HG03039 (cell line): ENCODE results near the gene CDC20B.
"Not testable (repeated sequence)": the region's sequence is repeated elsewhere in the genome, so short reads cannot be mapped to it uniquely, and the experiment has no call there.

Experiments
- ATAC-seq: cut with Tn5 transposase; IDR thresholded peaks from one replicate; pipeline ENCODE4 v1.9.1; 2021; ENCODE audit warnings: mild to moderate bottlenecking, moderate library complexity; ENCODE audit not compliant: unreplicated experiment

The CDC20B gene

DNA sequence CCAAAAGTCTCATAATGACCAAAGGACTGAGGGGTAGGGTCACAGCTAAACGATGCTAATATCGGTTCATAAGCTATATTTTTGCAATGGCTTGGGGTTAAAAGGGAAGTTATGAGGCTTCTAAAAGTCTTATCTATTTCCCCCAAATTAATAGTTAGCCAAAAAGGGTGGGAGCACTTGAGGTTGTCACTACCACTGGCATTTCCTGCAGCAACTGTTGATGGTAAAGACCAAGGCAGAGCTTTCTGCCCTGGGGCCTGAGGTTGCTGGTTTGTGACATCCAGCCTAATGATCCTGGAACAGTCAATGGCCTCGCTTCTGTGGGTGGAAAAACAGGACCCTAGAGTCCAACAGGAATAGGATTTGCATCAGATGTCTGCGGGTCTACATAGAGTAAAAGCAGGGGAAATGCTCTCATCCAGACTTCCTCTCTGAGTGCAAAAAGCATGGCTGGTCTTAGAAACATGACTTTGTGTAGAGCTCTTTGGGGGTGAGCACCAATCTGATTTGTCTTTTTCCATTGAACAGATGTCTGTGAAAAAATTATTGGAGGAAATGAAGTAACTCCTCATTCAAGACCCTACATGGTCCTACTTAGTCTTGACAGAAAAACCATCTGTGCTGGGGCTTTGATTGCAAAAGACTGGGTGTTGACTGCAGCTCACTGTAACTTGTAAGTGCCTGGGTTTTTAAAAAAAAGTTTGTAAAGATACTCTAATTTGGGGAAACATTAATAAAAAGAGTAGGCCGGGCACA, 67.9 kb downstream of the CDC20B start:
- no peak for ATAC-seq

DNA sequence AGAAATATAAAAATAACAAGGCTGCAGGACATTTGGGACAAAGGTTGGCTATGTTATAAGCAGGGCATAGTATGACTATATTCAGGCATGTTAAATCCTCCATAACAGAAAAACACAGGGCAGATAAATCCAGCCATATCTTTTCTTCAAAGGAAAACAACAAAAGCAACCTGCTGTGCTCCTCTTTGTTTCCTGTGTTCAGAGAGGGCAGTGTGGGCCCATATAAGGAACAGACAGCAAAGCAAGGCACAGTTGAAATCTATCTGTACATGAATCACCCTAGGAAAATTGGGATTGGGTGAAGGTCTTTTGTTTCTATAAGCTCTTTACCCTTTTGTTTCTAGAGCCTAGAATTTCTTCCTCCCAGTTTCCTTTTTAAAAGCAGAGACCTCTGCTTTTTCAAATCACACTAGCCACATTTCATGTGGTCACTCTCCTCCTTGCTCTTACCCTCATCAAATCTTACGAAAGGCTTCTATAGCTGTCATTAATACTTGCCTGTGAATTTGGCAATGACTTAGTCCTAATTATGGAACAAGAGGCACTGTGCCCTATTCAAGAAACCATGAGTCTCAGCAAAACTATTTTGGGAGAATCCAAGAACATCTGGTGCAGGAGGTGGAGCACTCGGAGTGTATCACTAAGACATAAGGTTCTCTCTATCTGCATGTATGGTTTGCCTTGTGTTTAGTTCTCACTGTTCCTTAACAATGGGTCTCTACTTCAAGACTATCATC, 68.8 kb downstream of the CDC20B start:
- no peak for ATAC-seq

DNA sequence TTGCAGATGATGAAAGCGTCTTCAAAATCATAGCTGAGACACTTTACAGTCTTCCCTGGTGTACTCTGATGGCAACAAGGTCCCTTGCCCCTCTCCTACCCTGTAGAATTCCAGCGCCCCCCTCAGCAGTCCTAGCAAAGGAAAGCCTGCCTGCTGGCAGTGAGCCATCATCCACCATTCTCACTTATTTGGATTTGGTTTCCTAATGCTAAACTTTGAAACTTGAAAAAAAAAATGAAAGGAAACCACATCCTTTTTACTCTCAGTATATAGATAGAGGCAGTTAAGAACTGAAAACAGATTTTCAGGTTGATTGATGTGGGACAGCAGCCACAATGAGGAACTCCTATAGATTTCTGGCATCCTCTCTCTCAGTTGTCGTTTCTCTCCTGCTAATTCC, 70.6 kb downstream of the CDC20B start, which contains the start of gene GZMA:
Gene GZMA (plus strand): TSS at position 299 of the 400 bp plus-strand sequence. CDS start 37 bp downstream, at position 336.
- no peak for ATAC-seq

DNA sequence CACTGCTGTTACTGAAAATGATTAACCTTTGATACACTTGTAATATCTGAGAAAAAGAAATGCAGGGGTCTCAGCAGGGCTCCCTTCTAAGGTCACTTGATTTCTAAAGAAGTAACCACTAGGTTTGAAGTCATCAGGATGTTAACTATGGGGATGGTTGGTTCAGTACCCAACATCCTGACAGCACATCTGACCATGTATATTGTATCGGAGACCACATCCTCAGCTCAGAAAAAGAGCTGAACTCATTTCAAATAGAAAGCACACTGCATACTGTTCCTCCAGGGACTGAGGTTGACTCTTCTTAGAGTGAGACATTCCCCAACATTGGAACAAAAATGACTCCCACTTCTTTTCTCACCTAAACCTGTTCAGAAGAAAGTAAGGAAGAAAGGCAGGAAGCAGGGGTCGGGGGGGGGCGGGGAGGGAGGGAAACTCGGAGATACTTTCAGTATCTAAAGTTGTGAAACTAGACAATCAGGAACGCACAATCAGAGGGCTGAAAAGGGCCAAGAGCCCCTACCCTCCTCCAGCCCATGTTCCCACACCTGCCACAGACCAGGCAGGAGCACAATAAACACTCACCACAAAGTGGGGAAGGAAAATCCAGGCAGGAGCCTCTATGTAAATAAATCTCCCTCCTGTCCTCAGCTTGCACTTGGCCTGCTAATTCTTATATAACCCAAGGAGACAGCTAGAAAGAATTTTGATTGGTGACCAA, 71.3 kb downstream of the CDC20B start:
- no peak for ATAC-seq

DNA sequence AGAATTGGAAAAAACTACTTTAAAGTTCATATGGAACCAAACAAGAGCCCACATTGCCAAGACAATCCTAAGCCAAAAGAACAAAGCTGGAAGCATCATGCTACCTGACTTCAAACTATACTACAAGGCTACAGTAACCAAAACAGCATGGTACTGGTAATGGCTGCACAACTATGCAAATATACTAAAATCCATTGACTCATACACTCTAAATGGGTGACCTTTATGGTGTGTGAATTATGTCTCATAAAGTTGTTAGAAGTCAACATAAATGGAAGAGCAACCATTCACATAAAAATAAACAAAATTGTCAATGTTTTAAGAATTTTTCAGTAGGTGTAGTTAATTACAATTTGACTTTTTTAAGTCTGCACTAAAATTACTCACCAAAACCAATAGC, 71.8 kb downstream of the CDC20B start:
- ATAC-seq, result not testable (repeated sequence)

DNA sequence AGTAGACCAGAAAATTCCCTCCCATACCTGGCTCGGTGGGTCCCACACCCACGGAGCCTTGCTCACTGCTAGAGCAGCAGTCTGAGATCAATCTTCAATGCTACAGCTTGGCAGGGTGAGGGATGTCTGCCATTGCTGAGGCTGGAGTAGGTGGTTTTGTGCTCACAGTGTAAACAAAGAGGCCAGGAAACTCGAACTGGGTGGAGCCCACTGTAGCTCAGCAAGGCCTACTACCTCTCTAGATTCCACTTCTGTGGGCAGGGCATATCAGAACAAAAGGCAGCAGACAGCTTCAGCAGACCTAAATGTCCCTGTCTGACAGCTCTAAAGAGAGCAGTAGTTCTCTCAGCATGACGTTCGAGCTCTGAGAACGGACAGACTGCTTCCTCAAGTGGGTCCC, 76.1 kb downstream of the CDC20B start:
- no peak for ATAC-seq

DNA sequence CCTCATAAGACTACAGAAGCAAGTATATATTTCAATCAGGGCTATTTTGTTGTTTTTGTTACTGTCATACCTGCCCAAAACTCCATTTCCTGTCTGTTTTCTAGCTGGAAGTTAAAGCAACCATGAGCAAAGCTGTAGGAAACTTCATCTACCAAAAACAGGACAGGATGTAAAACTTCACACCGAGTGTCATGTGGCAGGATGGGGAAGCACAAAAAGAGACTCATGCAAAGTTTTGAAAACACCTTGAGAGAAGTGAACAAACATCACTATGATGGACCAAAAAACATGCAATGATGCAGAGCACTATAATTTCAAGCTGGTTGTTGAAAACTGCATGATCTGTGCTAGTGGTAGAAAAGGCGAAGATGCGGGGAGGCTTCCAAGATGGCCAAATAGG, 76.8 kb downstream of the CDC20B start:
- ATAC-seq, result no peak

DNA sequence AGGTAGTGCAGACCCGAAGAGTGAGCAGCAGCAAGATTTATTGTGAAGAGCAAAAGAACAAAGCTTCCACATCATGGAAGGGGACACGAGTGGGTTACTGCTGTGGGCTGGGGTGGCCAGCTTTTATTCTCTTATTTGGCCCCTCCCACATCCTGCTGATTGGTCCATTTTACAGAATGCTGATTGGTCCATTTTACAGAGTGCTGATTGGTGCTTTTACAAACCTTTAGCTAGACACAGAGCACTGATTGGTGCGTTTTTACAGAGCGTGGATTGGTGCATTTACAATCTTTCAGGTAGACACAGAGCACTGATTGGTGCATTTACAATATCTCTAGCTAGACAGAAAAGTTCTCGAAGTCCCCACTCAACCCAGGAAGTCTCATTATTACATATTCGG, 82.0 kb downstream of the CDC20B start:
- ATAC-seq, result not testable (repeated sequence)

DNA sequence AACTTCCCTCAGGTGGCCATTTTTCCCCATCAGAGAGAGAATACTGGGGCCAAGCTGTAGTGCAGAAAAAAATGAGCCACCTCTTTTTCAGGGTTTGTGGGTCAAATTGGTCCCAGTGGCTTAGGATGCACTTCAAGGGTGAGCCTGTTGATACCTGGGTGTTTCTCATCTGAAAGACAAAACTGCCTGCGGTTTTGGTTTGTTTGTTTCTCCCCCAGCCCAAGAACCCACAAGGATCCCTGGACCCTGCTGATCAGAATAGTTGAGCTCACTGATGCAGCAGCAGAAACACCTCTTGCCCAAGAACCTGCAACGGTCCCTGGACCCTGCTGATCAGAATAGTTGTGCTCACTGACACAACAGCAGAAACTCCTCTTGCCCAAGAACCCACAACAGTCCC, 83.7 kb downstream of the CDC20B start:
- ATAC-seq, result not testable (repeated sequence)

DNA sequence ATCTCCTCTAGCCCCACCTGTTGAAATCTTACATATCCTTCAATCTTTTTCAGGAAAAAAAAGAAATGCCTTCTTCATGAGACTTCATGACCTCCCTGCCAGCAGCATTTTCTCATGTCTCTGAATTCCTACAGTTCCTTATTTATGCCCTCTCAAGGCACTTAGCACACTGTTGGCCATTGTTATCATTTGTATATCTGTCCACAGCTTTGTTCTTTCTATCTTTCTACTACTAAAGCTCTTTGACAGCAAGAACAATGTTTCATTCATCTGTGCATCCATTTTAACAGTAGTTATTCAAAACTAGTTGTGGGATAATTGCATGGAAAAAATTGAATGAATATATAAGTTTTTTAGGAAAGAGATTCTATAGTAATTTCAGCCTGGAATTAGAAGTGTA, 91.4 kb downstream of the CDC20B start:
- ATAC-seq, result no peak

DNA sequence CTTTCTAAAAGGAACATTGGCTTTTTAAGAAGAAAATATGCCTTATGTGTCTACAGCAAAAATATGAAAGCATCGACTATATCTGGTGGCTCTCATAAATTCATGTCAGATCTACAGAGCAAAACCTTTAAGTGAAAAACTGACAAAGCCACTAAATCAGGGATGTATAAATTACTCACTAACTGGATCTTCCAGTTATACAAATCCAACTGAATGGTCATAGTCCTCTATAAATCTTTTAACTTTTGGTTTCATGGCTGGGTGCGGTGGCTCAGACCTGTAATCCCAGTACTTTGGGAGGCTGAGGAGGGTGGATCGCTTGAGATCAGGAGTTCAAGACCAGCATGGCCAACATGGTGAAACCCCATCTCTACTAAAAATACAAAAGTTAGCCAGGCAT, 99.8 kb downstream of the CDC20B start:
- ATAC-seq, result no peak

DNA sequence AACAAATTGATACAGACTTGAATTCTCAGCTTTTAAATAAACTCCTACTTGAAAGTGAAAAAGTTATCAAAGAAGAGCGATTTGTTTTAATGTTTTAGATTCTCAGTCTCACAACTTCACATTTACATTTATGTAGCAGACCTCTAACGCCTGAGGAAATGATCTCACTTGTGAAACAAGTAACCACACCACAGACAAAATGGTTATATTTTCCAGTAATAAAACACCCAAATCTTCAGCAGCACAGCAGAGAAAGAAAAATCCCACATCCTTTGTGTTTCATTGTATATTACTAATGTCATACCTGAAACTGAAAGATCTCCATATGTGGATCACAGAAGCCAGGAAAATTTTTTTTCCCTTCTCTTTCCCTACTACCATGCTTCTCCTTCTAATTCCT, 100.3 kb downstream of the CDC20B start:
- ATAC-seq, result no peak

DNA sequence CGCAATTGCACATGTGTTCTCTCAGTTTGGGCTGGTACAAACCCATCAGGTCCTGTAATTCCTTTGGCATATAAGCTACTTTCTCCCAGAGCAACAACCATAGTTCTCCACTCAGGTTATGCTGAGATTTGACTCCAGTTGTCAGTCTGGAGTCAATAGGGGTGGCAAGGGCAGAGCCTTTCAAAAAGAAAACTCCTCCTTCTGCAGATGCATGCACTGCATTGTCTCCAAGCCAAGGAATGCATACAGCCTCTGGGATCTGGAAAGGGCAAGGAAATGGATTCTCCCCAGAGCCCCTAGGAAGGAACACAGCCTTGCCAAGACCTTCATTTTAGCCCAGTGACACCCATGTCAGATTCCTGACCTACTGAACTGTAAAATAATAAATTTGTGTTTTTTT, 101.6 kb downstream of the CDC20B start:
- ATAC-seq, result no peak

DNA sequence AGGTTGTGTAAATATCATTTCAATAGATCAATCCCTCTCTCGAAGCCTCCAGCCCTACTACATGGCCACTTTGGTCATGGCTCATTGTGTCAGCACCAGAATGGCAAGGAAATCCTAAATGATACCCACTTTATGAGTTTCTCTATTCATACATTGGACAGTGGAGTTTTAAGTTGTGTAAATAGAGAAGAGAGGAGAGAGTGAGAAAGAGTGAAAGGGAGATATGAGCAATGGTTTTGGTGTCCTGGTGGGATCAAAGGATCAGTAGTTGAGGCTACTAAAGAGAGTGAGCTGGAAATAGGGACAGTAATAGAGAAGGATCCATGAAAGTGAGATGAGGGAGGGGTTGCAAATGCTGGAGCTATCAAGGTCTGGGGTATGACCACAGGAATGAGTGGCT, 102.0 kb downstream of the CDC20B start:
- no peak for ATAC-seq

DNA sequence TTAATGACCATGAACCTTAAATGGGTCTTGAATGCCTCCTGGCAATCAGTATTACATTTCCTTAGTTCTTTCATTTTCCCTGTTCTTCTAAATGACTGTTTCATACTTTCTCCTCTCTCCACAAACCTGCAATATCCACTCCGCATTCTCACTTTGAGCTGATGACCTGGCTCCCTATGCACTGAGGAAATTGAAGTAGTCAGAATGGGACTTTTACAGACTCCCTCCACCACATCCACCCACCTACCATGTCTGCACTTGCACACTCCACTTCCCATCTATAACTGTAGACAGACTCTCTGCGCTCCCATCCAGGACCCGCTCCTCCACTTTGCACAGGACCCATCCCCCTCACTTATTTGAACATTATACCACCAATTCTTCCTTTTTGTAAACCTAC, 106.7 kb downstream of the CDC20B start:
- ATAC-seq, result no peak

DNA sequence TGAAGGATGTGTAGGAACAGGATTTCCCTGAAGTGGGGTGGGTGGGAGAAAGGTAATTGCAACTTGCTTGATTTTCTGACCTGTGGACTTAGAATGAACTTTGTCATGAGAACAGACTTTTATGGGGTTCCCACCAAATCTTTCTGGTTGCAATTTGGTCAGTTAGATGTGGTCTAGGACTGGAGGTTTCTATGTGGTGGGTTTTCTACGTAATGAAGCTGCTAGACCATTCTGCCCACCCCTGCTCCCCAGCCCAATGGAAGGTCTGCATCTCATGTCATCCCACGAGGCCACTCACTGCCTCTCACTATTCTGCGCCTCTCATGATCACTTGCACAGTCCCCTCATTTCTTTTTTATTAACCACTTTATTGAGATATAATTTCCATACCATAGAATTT, 108.5 kb downstream of the CDC20B start:
- no peak for ATAC-seq

DNA sequence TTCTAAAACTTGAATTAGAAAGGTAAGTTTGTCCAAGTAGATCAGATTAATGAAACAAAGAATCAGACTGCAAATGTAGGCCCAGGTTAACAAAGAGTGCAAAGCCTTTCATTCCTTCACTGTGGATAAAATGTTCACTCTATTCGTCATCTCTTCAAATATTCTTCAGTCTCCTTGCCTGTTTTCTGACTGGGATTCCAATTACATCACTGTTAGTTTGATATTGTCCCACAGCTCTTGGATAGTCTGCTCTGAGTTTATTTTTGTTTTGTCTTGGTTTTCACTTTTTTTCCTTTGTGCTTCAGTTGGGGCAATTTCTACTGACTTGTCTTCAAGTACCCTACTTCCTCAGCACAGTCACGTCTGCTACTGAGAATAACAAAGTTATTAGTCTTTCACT, 109.1 kb downstream of the CDC20B start:
- ATAC-seq, result no peak

DNA sequence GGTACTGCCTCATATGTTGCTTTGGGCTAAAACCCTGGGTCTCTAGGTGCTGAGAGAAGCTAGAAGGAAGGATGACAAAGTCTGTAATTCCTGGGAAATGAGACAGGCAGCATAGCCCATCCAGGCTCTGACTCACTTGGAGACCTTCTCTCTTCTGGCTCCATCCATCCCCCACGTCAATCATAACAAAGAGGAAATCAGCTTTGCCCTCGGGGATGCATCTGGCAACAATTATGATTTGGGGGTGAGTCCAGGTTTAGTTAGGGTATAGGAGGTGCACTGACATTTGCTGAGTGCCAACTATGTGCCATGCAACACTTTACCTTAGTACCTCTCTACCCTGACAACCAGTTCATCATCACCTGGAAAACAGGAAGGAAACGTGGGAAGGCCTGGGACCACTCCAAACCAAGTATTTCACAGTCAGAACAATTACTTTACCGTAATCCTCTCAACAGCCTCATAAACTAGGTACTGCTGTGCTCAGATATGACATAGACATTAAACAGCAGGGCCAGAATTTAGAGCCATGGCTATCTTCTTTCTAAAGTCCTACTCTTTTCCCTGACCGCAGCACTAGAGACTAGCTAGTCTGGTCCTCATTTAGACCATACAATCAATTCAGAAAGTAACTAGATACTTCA, 109.6 kb downstream of the CDC20B start:
- no peak for ATAC-seq
